CD4-positive, alpha-beta T cell treated with Interleukin-1 beta for 1 hour (primary cell): Measurements from ENCODE around the gene TGM1.
"Not testable (repeated sequence)": the region's sequence is repeated elsewhere in the genome, so short reads cannot be mapped to it uniquely, and the experiment has no call there.

ENCODE experiments used
- DNase-seq, 2 donors: peaks; one replicate each; pipeline ENCODE4 v3.0.0-alpha.2; 2020 to 2022

The TGM1 gene

GRCh38 chr14:24232121-24232644 is 30.8 kb downstream of the TGM1 start, which contains the start of gene NEDD8:
Gene NEDD8 (minus strand): TSS chr14:24232367. CDS start chr14:24232267, 100 bp downstream.
- peak; percentile 87 to 90 for DNase-seq

GRCh38 chr14:24231263-24232120 is 31.5 kb downstream of the TGM1 start:
- DNase-seq, result no peak

- DNase-seq, result no peak
Measured at GRCh38 chr14:24228902-24229301, 34.1 kb downstream of the TGM1 start.

- no peak for DNase-seq
Measured at GRCh38 chr14:24226473-24226872, 36.5 kb downstream of the TGM1 start.

- DNase-seq, result no peak
Measured at GRCh38 chr14:24224618-24225071, 38.3 kb downstream of the TGM1 start.

- DNase-seq, result not testable (repeated sequence)
Measured at GRCh38 chr14:24222987-24223386, 40.0 kb downstream of the TGM1 start.

- no peak for DNase-seq
Measured at GRCh38 chr14:24219521-24219920, 43.5 kb downstream of the TGM1 start.

- DNase-seq, result no peak
Measured at GRCh38 chr14:24219080-24219479, 43.9 kb downstream of the TGM1 start.

- DNase-seq, result not testable (repeated sequence)
Measured at GRCh38 chr14:24216876-24217275, 46.1 kb downstream of the TGM1 start.

- no peak for DNase-seq
Measured at GRCh38 chr14:24216345-24216699, 46.7 kb downstream of the TGM1 start.

- peak; percentile 91 for DNase-seq
Measured at GRCh38 chr14:24215495-24216344, 47.3 kb downstream of the TGM1 start, which contains the start of gene MDP1. Gene MDP1 (minus strand): TSS chr14:24216066. CDS start chr14:24215955, 111 bp downstream.

- DNase-seq, result no peak
Measured at GRCh38 chr14:24213866-24214662, 48.9 kb downstream of the TGM1 start.

GRCh38 chr14:24212924-24213865 is 49.8 kb downstream of the TGM1 start, which contains the start of gene CHMP4A:
Gene CHMP4A (minus strand): TSS chr14:24213488. CDS start chr14:24213439, 49 bp downstream.
- DNase-seq, result peak; percentile 96 to 97

- DNase-seq, result no peak
Measured at GRCh38 chr14:24211311-24211710, 51.7 kb downstream of the TGM1 start.

- no peak for DNase-seq
Measured at GRCh38 chr14:24207625-24208024, 55.4 kb downstream of the TGM1 start.

GRCh38 chr14:24207104-24207551 is 55.8 kb downstream of the TGM1 start:
- peak in 1 of 2 donors; percentile 18 for DNase-seq

- DNase-seq, result no peak
Measured at GRCh38 chr14:24206260-24207103, 56.5 kb downstream of the TGM1 start.

- no peak for DNase-seq
Measured at GRCh38 chr14:24204163-24205146, 58.5 kb downstream of the TGM1 start.
